Endothelial cell of hepatic sinusoid (primary cell): Measurements from ENCODE around the gene HM13.
"Not testable (repeated sequence)": the region's sequence is repeated elsewhere in the genome, so short reads cannot be mapped to it uniquely, and the experiment has no call there.

Source experiments
- in situ Hi-C: cut with HindIII; loops from 2 replicates; pipeline ENCODE4 v1.10.0; 2017; ENCODE audit warnings: low sequenced_read_pairs

Gene HM13

DNA sequence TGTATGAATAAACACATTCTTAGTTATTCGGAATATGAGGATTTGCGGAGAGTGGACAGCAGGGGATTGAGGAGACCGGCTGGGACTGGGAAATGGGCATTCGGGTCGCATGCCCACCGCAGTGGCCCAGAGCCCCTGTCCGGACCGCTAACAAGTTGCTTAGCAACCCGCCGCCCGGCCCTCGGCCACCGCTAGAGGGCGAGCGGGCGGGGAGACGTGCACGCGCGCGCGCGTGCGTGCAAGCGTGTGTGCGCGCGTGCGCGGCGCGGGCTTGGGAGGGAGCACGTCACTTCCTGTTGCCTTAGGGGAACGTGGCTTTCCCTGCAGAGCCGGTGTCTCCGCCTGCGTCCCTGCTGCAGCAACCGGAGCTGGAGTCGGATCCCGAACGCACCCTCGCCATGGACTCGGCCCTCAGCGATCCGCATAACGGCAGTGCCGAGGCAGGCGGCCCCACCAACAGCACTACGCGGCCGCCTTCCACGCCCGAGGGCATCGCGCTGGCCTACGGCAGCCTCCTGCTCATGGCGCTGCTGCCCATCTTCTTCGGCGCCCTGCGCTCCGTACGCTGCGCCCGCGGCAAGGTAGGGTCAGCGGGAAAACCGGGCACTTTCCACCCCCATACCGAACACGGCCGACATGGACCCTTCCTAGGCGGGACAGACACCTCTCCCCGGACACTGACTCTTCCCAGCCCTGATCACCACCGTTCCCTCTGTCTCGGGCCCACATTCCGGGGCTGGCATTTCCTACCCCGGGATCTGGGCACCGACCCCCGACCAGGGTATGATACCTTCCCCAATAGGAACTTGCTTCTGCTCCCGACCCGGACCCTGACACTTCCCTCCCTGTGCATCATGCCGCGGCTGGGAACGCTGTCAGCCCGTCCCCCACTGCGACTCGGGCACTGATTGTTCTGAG, at the start of gene HM13:
Gene HM13 (plus strand): TSS at position 289 of the 918 bp plus-strand sequence. CDS start 110 bp downstream, at position 399.
- in situ Hi-C loops: loop anchor here (10.0 kb wide), 1 partner anchor 50 kb away; no protein-coding TSS in a partner anchor

DNA sequence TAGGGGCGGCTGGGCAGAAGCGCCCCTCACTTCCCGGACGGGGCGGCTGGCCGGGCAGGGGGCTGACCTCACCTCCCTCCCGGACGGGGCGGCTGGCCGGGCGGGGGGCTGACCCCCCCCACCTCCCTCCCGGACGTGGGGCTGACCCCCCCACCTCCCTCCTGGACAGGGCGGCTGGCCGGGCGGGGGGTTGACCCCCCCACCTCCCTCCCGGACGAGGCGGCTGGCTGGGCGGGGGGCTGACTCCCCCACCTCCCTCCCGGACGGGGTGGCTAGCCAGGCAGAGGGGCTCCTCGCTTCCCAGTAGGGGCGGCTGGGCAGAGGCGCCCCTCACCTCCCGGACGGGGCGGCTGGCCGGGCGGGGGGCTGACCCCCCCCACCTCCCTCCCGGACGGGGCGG, 43.3 kb upstream of the HM13 start:
- in situ Hi-C loops: not testable (repeated sequence)

DNA sequence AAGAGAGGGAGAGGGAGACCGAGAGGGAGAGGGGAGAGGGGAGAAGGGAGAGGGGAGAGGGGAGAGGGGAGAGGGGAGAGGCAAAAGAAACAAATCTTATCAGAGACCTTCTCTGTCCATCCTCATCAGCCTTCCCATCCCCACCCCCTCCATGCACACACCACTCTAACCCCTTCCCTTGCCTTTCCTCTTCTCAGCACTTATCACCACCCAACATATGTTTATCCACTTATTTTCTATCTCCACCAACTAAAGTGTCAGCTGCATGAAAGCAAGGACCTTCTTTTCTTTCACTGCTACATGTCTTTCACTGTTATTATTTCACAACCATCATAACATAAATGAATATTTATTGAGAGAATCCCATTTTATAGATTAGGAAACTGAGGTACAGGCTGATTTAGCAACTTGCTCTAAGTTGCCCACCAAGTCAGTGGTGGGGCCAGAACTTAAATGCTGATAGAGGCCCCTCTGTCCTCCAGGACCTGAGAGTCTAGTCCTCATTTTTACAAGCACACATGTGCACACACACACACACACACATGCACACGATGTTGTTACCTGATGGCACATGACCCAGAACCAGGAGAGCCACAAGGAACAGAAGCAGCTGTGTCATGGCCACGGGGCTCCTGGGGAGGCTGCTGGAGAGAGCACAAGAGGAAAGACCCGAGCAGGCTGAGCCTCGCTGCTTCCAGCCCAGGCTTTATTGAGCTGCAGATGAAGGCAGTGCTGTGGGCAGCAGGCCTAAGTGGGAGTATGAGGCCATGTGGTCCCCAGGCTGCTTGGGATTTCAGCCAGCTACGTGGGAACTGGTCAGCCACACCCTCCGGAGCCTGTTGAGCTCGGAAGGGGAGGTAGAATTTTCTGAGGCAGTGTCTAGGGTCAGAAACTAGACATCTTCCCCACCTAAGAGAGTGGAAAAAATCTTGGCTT, 41.6 kb upstream of the HM13 start:
- in situ Hi-C loops: no loop called here

- in situ Hi-C loops: no loop called here
Measured at GRCh38 chr20:31473331-31474096, 40.7 kb upstream of the HM13 start.

DNA sequence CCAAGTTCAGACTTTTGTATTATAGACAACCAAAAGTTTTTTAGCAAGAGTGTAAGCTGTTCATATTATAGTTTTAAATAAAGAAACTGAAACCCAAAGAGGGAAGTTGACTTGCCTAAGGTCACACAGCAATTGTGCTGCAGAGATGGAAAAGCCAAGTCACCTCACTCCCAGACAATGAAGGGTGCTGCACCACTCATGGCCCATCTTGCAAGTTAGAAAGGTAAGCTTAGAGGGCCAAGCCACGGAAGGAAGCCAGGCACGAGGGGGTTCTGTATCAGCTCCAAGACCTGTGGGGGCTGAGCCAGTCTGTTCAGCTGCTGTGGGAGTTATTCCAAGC, 40.2 kb upstream of the HM13 start:
- in situ Hi-C loops: no loop called here

DNA sequence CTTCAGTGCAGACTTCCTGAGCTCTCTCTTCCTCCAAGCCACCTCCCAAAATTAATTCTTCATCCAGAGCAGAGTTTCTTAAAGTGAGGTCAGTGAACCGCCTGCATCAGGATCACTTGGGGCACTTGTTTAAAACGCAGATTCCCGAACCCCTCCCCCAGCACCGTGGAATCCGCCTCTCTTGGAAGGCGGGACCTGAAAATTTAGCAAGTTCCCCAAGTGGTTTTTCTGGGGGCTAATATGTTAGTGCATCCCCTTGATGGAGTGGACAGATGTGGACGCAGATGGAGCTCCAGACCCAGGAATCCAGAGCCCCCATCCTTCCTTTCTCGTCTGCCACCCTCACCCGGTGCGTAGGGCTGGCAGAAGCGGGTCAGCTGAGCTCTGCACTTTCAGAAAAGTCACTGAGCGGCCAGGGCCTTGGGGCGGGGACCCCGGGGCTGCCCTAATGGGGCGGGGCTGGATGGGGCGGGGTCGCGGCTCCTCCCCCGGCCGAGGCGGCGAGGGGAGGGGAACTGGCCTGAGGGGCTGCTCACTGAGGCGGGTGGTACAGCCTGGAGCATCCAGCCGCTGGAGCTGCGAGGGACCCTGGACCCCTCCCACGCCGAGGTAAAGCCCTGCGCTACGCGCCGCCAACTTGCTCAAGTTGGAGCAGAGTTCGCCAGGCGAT, 39.3 kb upstream of the HM13 start, which contains the start of the genes DEFB124 and REM1:
Gene DEFB124 (minus strand): TSS at position 370 of the 670 bp plus-strand sequence. CDS start 2,114 bp downstream, outside the sequence.
Gene REM1 (plus strand): TSS at position 531 of the 670 bp plus-strand sequence. CDS start 1,158 bp downstream, outside the sequence.
- in situ Hi-C loops: no loop called here

GRCh38 chr20:31475472-31476293, 38.6 kb upstream of the HM13 start:
- in situ Hi-C loops: no loop called here

DNA sequence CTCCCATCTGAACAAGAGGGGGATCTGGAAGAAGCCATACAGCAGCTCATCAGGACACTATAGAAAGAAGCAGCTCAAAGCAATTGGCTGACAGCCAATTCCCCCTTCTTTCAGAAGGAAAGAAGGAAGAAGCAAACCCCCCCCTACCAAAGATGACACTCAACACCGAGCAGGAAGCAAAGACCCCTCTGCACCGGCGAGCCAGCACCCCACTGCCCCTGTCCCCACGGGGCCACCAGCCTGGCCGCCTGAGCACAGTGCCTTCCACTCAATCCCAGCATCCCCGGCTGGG, 38.0 kb upstream of the HM13 start:
- in situ Hi-C loops: no loop called here

- in situ Hi-C loops: no loop called here
Measured at GRCh38 chr20:31476643-31477215, 37.5 kb upstream of the HM13 start.

GRCh38 chr20:31484001-31484400, 30.2 kb upstream of the HM13 start:
- in situ Hi-C loops: no loop called here

GRCh38 chr20:31485450-31486339, 28.5 kb upstream of the HM13 start:
- in situ Hi-C loops: no loop called here

DNA sequence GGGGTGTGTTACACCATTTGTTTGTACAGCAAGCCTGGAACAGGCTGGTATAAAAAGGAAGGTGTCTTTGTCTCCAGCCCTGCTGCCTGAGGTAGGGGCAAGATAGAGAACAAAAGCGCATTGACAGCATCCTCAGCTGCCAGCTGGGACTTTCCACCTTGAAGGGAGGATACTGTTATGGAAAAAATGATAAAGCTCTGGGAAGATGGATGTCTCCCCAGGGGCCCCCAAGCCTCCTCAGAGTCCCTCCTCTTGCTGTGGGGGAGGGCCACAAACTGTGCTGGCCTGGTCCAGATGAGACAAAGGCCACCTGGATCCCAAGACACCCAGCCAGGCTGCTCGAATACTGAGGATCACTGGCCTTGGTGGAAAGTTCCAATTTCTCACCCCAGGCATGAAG, 26.1 kb upstream of the HM13 start:
- in situ Hi-C loops: no loop called here

DNA sequence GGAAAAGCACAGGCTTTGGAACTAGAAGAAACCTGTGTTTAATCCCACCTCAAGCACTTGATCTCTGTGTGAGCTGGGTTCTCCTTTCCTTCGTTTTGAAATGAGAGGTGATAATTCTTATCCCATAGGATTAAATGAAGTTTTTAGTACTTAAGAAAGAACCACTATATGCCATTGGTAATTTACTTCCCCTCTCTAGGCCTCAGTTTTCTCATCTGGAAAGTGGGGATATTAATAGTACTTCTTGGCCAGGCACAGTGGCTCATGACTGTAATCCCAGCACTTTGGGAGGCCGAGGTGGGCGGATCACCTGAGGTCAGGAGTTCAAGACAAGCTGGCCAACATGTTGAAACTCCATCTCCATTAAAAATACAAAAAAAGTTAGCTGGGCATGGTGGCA, 25.1 kb upstream of the HM13 start:
- in situ Hi-C loops: no loop called here

GRCh38 chr20:31490752-31491151, 23.5 kb upstream of the HM13 start:
- in situ Hi-C loops: no loop called here

- in situ Hi-C loops: no loop called here
Measured at GRCh38 chr20:31494131-31494530, 20.1 kb upstream of the HM13 start.

- in situ Hi-C loops: loop anchor here (5.0 kb wide), 1 partner anchor 75 kb away; no protein-coding TSS in a partner anchor
Measured at GRCh38 chr20:31496761-31497295, 17.4 kb upstream of the HM13 start.

DNA sequence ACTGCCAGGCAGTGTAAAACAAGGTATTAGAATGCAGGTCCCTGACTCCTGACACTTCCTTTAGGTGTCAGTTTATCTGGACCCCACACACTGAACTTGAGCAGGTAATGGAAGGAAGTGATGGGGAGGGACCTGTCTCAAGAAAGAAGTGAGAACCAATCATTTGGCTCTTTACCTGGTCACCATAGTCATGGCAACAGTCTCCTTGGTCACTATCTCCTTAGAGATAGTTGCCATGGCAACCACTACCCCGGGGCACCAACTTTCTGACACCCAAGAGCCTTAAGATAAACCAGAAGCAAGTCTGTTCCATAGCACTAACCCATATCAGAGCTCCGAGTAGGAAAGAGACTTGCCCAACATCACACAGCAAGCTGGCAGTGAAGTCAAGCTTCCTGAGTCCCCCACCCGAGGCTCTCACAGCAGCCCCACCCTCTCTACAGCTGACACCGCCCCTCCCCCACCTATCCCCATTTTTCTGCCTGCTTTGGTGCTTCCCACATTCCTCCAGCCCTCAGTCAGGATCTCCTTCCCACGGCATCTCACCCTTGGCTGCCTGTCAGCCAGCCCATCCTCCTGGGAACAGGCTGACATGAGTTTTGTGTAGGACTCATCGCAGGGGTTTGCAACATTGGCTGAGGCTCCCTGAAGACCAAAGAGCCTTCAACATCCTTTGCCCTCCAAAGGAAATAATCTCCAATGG, 16.3 kb upstream of the HM13 start:
- in situ Hi-C loops: loop anchor here (5.0 kb wide), 1 partner anchor 76 kb away; no protein-coding TSS in a partner anchor
